Endodermal cell (in vitro differentiated cells): ENCODE data around the gene OR10A2. TPM values are rescaled to one million over a fixed set of nuclear protein-coding genes. Genes with fewer than 3 reads are reported as not detected.

Source experiments
- DNase-seq: peaks from one replicate; pipeline ENCODE4 v3.0.0-alpha.2; 2017
- H3K27ac ChIP-seq: 2 replicates; pipeline ENCODE4 v1.5.1; 2013; ENCODE audit warnings: mild to moderate bottlenecking, low read depth, low read length, moderate library complexity
- H3K27me3 ChIP-seq: 2 replicates; pipeline ENCODE4 v1.6.1; 2013; ENCODE audit warnings: mild to moderate bottlenecking, low read length, moderate library complexity; ENCODE audit not compliant: insufficient read depth, control insufficient read depth, poor library complexity, severe bottlenecking
- H3K36me3 ChIP-seq: 2 replicates; pipeline ENCODE4 v1.7.0; 2013; ENCODE audit warnings: mild to moderate bottlenecking, low read length, moderate library complexity; ENCODE audit not compliant: control insufficient read depth, insufficient read depth
- H3K4me1 ChIP-seq: one replicate; pipeline ENCODE4 v1.7.0; 2013; ENCODE audit warnings: low read length; ENCODE audit not compliant: control insufficient read depth, insufficient read depth
- H3K4me3 ChIP-seq: 2 replicates; pipeline ENCODE4 v1.5.1; 2013; ENCODE audit warnings: mild to moderate bottlenecking, low read length, moderate library complexity
- H3K9ac ChIP-seq: 2 replicates; pipeline ENCODE4 v1.6.1; 2013; ENCODE audit warnings: mild to moderate bottlenecking, low read length, moderate library complexity; ENCODE audit not compliant: poor library complexity, severe bottlenecking; ENCODE audit errors: extremely low read depth
- H3K9me3 ChIP-seq: 2 replicates; pipeline ENCODE4 v1.6.1; 2013; ENCODE audit warnings: mild to moderate bottlenecking, low read length, moderate library complexity; ENCODE audit not compliant: control insufficient read depth
- H3K27ac Mint-ChIP-seq: 2 replicates; pipeline ENCODE4 v1.8.0; 2020; ENCODE audit warnings: mixed read lengths
- H3K27me3 Mint-ChIP-seq: 2 replicates; pipeline ENCODE4 v1.8.0; 2021; ENCODE audit warnings: mild to moderate bottlenecking, mixed read lengths; ENCODE audit not compliant: insufficient read depth
- H3K36me3 Mint-ChIP-seq: 2 replicates; pipeline ENCODE4 v1.8.0; 2020; ENCODE audit warnings: low read depth, mixed read lengths
- H3K4me1 Mint-ChIP-seq: 2 replicates; pipeline ENCODE4 v1.8.0; 2020; ENCODE audit warnings: mixed read lengths
- H3K4me3 Mint-ChIP-seq: 2 replicates; pipeline ENCODE4 v1.8.0; 2020; ENCODE audit warnings: mild to moderate bottlenecking, moderate library complexity, mixed read lengths
- H3K9me3 Mint-ChIP-seq: 2 replicates; pipeline ENCODE4 v1.8.0; 2020; ENCODE audit warnings: mild to moderate bottlenecking, mixed read lengths
- CTCF ChIP-seq: fragments of 200-600 bp; sonication (generic); conservative IDR thresholded peaks from 2 replicates; pipeline ENCODE4 v1.5.0; 2021; ENCODE audit warnings: antibody characterized with exemption, mild to moderate bottlenecking
- WGBS, 2 experiments: methylation state at CpG; one replicate each; pipeline versions ENCODE4 v1.1.5 to v1.1.7; 2013; ENCODE audit warnings: missing lambda C conversion rate in 2 of 2, mixed read lengths in 1 of 2; ENCODE audit not compliant: insufficient coverage in 1 of 2, insufficient read length in 1 of 2; 5-methylcytosine and 5-hydroxymethylcytosine counted together
- total RNA-seq, 2 donors: library from RNA; stranded (reverse); fragmentation: NEBNext Ultra II Directional in 1 of 2; extraction: Animal tissue kit (Norgen Biotek cat#: 25700) in 1 of 2; gene quantifications; 2 replicates in 1 of 2; 3 replicates in 1 of 2; pipeline ENCODE4 v1.2.1, GENCODE V29; 2021

Gene OR10A2
- total RNA-seq, 2 donors from 2014 or later = not detected

- Mint-ChIP-seq H3K27me3 (no peaks in the 10 kb centered on the region), H3K4me1 (peaks cover 7% of the 10 kb centered on the region), H3K36me3 (no peaks in the 10 kb centered on the region), H3K27ac (no peak overlapping the region), H3K4me3 (no peak overlapping the region), H3K9me3 (peaks cover 6% of the 10 kb centered on the region)
- Histone ChIP-seq H3K27ac (no peak overlapping the region), H3K4me3 (no peak overlapping the region), H3K36me3 (no peaks in the 10 kb centered on the region), H3K9ac (no peak overlapping the region), H3K9me3 (no peaks in the 10 kb centered on the region), H3K27me3 (no peaks in the 10 kb centered on the region), H3K4me1 (no peaks in the 10 kb centered on the region)
- no peak for TF ChIP-seq CTCF
- DNase-seq = no peak
These were observed 21.2 kb upstream of the OR10A2 start for GRCh38 chr11:6841694-6842093.

GRCh38 chr11:6843670-6844069, 19.2 kb upstream of the OR10A2 start:
- H3K27me3 ChIP-seq = no peaks in the 10 kb centered on the region
- no peak for DNase-seq

GRCh38 chr11:6844356-6844755, 18.5 kb upstream of the OR10A2 start:
- TF ChIP-seq CTCF = no peak
- H3K36me3 ChIP-seq = no peaks in the 10 kb centered on the region
- no peaks in the 10 kb centered on the region for H3K9me3 ChIP-seq
- Mint-ChIP-seq H3K9me3 (peaks cover 7% of the 10 kb centered on the region), H3K27me3 (no peaks in the 10 kb centered on the region), H3K36me3 (peaks cover 2% of the 10 kb centered on the region), H3K4me3 (no peak overlapping the region), H3K27ac (no peak overlapping the region), H3K4me1 (peaks cover 13% of the 10 kb centered on the region)
- no peaks in the 10 kb centered on the region for H3K4me1 ChIP-seq
- WGBS, 2 experiments = 94 to 97% methylated on average over 3 to 5 of the region's 5 CpGs
- no peak for DNase-seq
- no peak overlapping the region for H3K27ac ChIP-seq
- H3K27me3 ChIP-seq = no peaks in the 10 kb centered on the region
- H3K9ac ChIP-seq = no peak overlapping the region
- H3K4me3 ChIP-seq = no peak overlapping the region

More at GRCh38 chr11:6843670-6844069, 19.2 kb upstream of the OR10A2 start:
- no peak overlapping the region for H3K27ac Mint-ChIP-seq
- no peaks in the 10 kb centered on the region for H3K4me1 ChIP-seq
- no peak overlapping the region for H3K9ac ChIP-seq
- H3K36me3 ChIP-seq = no peaks in the 10 kb centered on the region
- peaks cover 13% of the 10 kb centered on the region for H3K4me1 Mint-ChIP-seq
- no peaks in the 10 kb centered on the region for H3K36me3 Mint-ChIP-seq
- H3K9me3 Mint-ChIP-seq = peaks cover 6% of the 10 kb centered on the region
- H3K4me3 Mint-ChIP-seq = no peak overlapping the region
- WGBS, 2 experiments = 73 to 85% methylated on average over 2 of the region's 2 CpGs
- no peak for TF ChIP-seq CTCF
- no peaks in the 10 kb centered on the region for H3K27me3 Mint-ChIP-seq
- no peak overlapping the region for H3K4me3 ChIP-seq
- H3K9me3 ChIP-seq = no peaks in the 10 kb centered on the region
- no peak overlapping the region for H3K27ac ChIP-seq
